Aorta (tissue), 5 donors: ENCODE results near the gene TRIM59. TPM values are rescaled to one million over a fixed set of nuclear protein-coding genes. Genes with fewer than 3 reads are reported as not detected.
"Not testable (repeated sequence)": the region's sequence is repeated elsewhere in the genome, so short reads cannot be mapped to it uniquely, and the experiment has no call there.

ENCODE experiments used
- ATAC-seq: fragments of 200-7000 bp; cut with Tn5 transposase; one replicate; pipeline ENCODE4 v1.9.1; 2022; ENCODE audit warnings: moderate library complexity; ENCODE audit not compliant: low FRiP score
- DNase-seq, 2 donors: peaks; one replicate each; pipeline ENCODE4 v3.0.0-alpha.2; 2020
- H3K27ac ChIP-seq, 2 donors: one replicate each; pipeline ENCODE4 v1.5.1; 2013; ENCODE audit warnings: low read length in 2 of 2, mild to moderate bottlenecking in 2 of 2, moderate library complexity in 2 of 2, control low read depth in 1 of 2, inconsistent platforms in 1 of 2, low read depth in 1 of 2
- H3K27me3 ChIP-seq, 2 donors: one replicate each; pipeline ENCODE4 v1.6.1; 2013; ENCODE audit warnings: control low read depth in 1 of 2, low read length in 1 of 2, mild to moderate bottlenecking in 1 of 2, moderate library complexity in 1 of 2; ENCODE audit not compliant: insufficient read depth in 2 of 2, control insufficient read depth in 1 of 2
- H3K36me3 ChIP-seq, 2 donors: one replicate each; pipeline ENCODE4 v1.6.1; 2013; ENCODE audit warnings: control low read depth in 1 of 2, low read length in 1 of 2, mild to moderate bottlenecking in 1 of 2; ENCODE audit not compliant: insufficient read depth in 2 of 2, control insufficient read depth in 1 of 2
- H3K4me1 ChIP-seq, 2 donors: one replicate each; pipeline ENCODE4 v1.6.1; 2013; ENCODE audit warnings: low read length in 2 of 2, control low read depth in 1 of 2, mild to moderate bottlenecking in 1 of 2, moderate library complexity in 1 of 2; ENCODE audit not compliant: insufficient read depth in 2 of 2, control insufficient read depth in 1 of 2
- H3K4me3 ChIP-seq, 2 donors: one replicate each; pipeline ENCODE4 v1.5.1; 2013; ENCODE audit warnings: low read length in 2 of 2, control low read depth in 1 of 2, mild to moderate bottlenecking in 1 of 2
- H3K9me3 ChIP-seq: one replicate; pipeline ENCODE4 v1.6.1; 2013; ENCODE audit warnings: mild to moderate bottlenecking, low read length; ENCODE audit not compliant: control insufficient read depth
- WGBS, 2 donors: extraction: QIAGEN DNeasy Blood & Tissue Kit; methylation state at CpG; one replicate each; pipeline ENCODE4 v1.1.7; 2013; 5-methylcytosine and 5-hydroxymethylcytosine counted together
- intact Hi-C, 2 donors: fragments of 100-400 bp; cut with DNase I; formaldehyde crosslinking; loops; one replicate each; pipeline versions ENCODE4 v1.14.2 to v1.15.0; 2022
- polyA plus RNA-seq, 2 donors: library from polyadenylated mRNA; stranded (reverse); fragments of 200-250 nt; gene quantifications; one replicate each; pipeline ENCODE4 v1.2.3, GENCODE V29; 2013
- total RNA-seq, 2 donors: library from RNA; stranded (reverse); fragmentation: NEBNext Ultra II Directional; extraction: Animal tissue kit (Norgen Biotek cat#: 25700); gene quantifications; one replicate each; pipeline ENCODE4 v1.2.1, GENCODE V29; 2021
- donor health status: healthy with polysubstance abuse.
- donor health status: Bipolar disorder and iron deficiency.
- donor health status: DM: no; HTN: no; CAD: no.
- donor health status: DM: no; HTN: no; CAD: no.
- donor health status: DM: yes; HTN: yes; CAD: no.

The TRIM59 gene
- total and polyA plus RNA-seq, 4 donors = 2.5 to 6.9 (median 3.4) TPM

DNA sequence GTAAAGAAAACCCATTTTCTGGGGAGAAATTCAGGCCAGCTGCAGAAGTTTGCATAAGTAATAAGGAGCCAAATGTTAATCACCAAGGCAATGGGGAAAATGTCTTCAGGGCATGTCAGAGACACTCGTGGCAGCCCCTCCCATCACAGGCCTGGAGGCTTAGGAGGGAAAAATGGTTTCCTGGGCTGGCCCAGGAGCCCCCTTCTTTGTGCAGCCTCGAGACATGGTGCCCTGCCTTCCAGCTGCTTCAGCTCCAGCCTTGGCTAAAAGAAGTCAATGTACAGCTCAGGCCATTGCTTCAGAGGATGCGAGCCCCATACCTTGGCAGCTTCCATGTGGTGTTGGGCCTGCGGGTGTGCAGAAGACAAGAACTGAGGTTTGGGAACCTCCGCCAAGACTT is 20.6 kb upstream of the TRIM59 start:
- Histone ChIP-seq H3K27ac (no peak overlapping the region), H3K4me3 (no peak overlapping the region), H3K4me1 (no peaks in the 10 kb centered on the region), H3K36me3 (no peaks in the 10 kb centered on the region), H3K9me3 (peaks cover 4% of the 10 kb centered on the region), H3K27me3 (peaks cover 0 to 3% of the 10 kb centered on the region in 2 donors)
- 89% methylated on average over 5 of the region's 5 CpGs for WGBS, 2 donors
- ATAC-seq = no peak
- intact Hi-C loops = no loop called here
- no peak for DNase-seq

DNA sequence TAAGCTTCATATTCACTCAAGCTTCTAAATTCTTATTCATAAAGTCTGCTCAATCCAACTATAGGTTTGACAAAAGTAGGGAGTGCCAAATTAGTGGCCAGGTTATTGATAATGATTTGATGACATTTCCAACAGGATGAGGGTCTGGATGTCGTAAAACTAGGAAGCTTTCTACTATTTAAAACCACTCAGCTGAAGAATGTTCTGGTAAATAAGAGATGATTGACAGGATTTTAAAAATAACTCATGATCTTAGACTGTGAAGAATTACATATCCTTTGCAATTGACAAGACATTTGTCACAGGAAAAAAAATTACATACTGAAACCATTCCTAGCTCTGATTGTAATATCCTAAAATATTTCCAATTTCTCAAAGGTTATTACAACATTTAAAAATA is 15.4 kb upstream of the TRIM59 start:
- ATAC-seq (no peak), DNase-seq (no peak)
- Histone ChIP-seq H3K4me3 (no peak overlapping the region), H3K27ac (no peak overlapping the region), H3K27me3 (no peaks in the 10 kb centered on the region), H3K4me1 (no peaks in the 10 kb centered on the region), H3K36me3 (no peaks in the 10 kb centered on the region), H3K9me3 (no peaks in the 10 kb centered on the region)
- intact Hi-C loops = no loop called here
- WGBS, 2 donors = 46 to 59% methylated on average over 1 of the region's 1 CpG

DNA sequence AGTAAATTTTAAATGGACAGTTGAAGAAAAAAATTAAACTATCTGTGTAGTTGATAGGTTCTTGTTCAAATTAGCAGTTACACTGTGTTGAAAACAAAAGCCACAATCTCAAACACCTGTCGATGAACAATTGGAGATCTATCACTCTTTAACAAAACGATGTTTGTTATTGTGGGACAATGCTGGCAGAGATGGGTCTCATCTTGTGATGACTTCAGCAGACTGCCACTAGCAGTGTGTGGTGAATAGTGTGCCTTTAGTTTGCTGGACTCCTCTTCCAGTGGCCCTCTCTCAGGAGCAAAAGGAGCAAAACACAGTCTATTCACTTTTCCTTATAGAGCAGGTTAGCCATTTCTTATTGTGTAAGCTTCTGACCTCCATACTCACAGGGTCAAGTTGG is 14.7 kb upstream of the TRIM59 start:
- WGBS, 2 donors = 90 to 98% methylated on average over 2 of the region's 2 CpGs
- Histone ChIP-seq H3K27ac (no peak overlapping the region), H3K4me1 (no peaks in the 10 kb centered on the region), H3K27me3 (no peaks in the 10 kb centered on the region), H3K36me3 (no peaks in the 10 kb centered on the region), H3K9me3 (no peaks in the 10 kb centered on the region), H3K4me3 (no peak overlapping the region)
- ATAC-seq = no peak
- no peak for DNase-seq
- intact Hi-C loops = no loop called here

DNA sequence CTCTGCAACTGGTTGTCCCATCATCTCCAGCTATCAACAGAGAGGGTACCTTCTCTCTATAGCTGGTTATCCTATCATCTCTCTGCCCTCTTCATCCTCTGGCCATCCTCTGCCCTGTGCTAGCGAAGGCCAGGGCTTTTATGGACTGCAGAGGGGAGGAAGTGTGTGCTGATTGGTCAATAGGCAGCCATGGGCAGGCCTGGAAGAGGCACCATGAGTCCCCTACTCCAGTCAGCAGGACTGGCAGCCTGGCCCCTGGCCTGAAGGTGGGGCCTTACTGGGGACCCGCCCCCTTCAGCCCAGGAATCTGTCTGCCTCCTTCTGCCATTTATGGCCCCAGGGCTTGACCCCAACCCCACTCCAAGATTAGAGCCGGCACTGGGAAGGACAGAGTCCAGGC is 10.4 kb upstream of the TRIM59 start:
- H3K27ac ChIP-seq = no peak overlapping the region
- no peaks in the 10 kb centered on the region for H3K27me3 ChIP-seq
- DNase-seq = no peak
- intact Hi-C loops = no loop called here
- H3K4me3 ChIP-seq = no peak overlapping the region
- no peaks in the 10 kb centered on the region for H3K4me1 ChIP-seq
- 83 to 85% methylated on average over 3 of the region's 3 CpGs for WGBS, 2 donors
- no peak for ATAC-seq
- no peaks in the 10 kb centered on the region for H3K9me3 ChIP-seq
- no peaks in the 10 kb centered on the region for H3K36me3 ChIP-seq

DNA sequence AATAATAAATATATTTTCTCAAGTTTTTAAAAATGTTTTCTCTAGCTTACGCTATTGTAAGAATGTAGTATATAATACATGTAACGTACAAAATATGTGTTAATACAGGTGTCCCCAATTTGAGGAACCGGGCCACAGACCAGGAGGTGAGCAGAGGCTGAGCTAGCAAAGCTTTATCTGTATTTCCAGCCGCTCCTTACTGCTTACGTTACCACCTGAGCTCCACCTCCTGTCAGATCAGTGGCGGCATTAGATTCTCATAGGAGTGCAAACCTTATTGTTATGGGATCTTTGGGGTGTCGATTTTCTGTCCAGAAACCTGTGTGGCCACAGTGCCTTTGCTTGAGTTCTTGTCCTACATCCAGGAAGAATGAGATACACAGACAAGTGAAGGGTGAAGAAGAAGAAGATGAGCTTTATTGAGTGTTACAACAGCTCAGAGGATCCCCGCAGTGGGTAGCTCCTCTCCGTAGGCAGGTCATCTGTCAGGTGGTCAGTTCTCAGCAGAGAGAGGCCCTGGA is 9.9 kb upstream of the TRIM59 start:
- ATAC-seq (no peak), DNase-seq (no peak)
- H3K27ac ChIP-seq = no peak overlapping the region
- no peak overlapping the region for H3K4me3 ChIP-seq
- no peaks in the 10 kb centered on the region for H3K9me3 ChIP-seq
- intact Hi-C loops = no loop called here
- H3K4me1 ChIP-seq = no peaks in the 10 kb centered on the region
- no peaks in the 10 kb centered on the region for H3K36me3 ChIP-seq
- WGBS, 2 donors = 93% methylated on average over 9 of the region's 9 CpGs
- no peaks in the 10 kb centered on the region for H3K27me3 ChIP-seq

DNA sequence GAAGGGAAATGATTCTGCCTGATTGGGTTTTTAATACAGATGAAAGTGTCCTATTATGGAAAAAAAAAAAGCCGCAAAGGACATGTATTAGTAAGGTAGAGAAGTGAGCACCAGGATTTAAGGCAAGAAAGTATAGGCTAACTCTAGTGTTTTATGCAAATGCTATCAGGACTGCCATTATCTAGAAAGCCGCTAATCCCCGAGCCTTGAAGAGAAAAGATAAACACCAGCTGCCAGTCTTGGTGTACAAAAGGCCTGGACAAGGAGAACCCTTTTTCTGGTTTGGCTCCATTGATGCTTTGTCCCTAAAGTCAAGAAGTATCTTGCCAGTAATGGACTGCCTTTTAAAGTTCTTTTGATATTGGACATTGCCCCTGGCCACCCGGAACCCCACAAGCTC is 8.6 kb upstream of the TRIM59 start:
- no peak overlapping the region for H3K27ac ChIP-seq
- no peak overlapping the region for H3K4me3 ChIP-seq
- intact Hi-C loops = no loop called here
- WGBS, 2 donors = 75 to 86% methylated on average over 4 of the region's 4 CpGs
- H3K4me1 ChIP-seq = no peaks in the 10 kb centered on the region
- H3K27me3 ChIP-seq = no peaks in the 10 kb centered on the region
- no peak for DNase-seq
- no peaks in the 10 kb centered on the region for H3K9me3 ChIP-seq
- no peaks in the 10 kb centered on the region for H3K36me3 ChIP-seq
- no peak for ATAC-seq

DNA sequence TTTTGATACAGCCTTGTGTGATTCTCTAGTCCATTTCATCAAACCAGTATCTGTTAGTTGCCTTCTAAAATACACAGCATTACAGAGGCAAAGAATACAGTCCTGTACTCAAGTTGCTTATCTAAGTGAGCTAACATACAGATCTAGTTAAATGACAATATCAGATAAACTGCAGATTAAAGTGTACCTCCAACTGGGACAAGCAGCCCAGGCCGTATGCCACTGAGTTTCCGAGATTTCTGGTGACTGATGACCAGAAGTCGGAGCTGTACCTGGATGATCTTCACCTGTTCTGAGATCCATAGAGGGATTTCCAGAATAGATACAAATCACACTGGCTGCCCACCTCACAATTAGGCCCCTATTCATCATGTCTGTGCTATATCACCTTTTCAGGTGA is 6.3 kb upstream of the TRIM59 start:
- intact Hi-C loops = no loop called here
- 93 to 94% methylated on average over 3 of the region's 3 CpGs for WGBS, 2 donors
- Histone ChIP-seq H3K4me3 (no peak overlapping the region), H3K36me3 (no peaks in the 10 kb centered on the region), H3K27me3 (no peaks in the 10 kb centered on the region), H3K4me1 (no peaks in the 10 kb centered on the region), H3K9me3 (no peaks in the 10 kb centered on the region), H3K27ac (no peak overlapping the region)
- DNase-seq (no peak), ATAC-seq (no peak)

DNA sequence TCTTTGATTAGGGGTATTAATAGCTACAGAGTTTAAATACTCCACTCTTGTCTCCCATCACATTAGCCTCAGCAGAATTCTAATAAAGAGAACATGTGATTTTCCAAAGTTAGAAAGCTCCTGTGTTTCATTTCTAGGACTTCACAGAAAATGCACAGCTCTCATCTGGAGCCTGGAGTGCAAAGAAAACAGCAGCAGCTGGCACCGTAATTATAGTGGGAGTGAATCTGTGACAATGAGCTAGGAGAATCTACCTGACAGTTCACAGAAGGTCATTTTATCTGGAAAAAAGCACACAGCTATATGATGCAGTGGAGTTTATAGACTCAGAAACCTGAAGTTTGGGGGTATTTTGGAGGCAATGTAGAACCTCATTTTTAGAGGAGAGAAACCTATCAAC is 5.4 kb upstream of the TRIM59 start:
- WGBS, 2 donors = 43 to 55% methylated on average over 1 of the region's 1 CpG
- H3K27me3 ChIP-seq = no peaks in the 10 kb centered on the region
- H3K27ac ChIP-seq = no peak overlapping the region
- H3K4me3 ChIP-seq = no peak overlapping the region
- intact Hi-C loops = no loop called here
- ATAC-seq (no peak), DNase-seq (no peak)
- no peaks in the 10 kb centered on the region for H3K4me1 ChIP-seq
- no peaks in the 10 kb centered on the region for H3K36me3 ChIP-seq
- no peaks in the 10 kb centered on the region for H3K9me3 ChIP-seq

DNA sequence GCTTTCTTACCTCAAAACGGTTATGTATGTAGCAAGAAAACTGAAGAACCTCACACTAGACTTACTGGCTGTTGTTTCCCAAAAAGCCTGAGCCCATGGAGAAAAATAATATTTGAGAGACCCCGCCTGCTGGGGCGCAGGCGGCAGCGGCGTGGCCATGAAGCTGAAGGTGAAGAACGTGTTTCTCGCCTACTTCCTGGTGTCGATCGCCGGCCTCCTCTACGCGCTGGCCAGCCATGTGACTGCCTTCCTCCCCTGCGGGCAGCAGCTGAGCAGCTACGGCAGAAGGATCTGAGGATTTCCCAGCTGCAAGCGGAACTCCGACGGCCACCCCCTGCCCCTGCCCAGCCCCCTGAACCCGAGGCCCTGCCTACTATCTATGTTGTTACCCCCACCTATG is 2.7 kb upstream of the TRIM59 start:
- H3K27me3 ChIP-seq, H3K36me3 ChIP-seq, H3K4me3 ChIP-seq, intact Hi-C loops, H3K27ac ChIP-seq, H3K9me3 ChIP-seq, H3K4me1 ChIP-seq, ATAC-seq, DNase-seq: not testable (repeated sequence)
- 94 to 97% methylated on average over 15 to 19 of the region's 19 CpGs for WGBS, 2 donors
